CD4-positive, alpha-beta T cell treated with Interferon alpha-2 for 1 hour (primary cell): Measurements from ENCODE around the gene ZNF93.
"Not testable (repeated sequence)": the region's sequence is repeated elsewhere in the genome, so short reads cannot be mapped to it uniquely, and the experiment has no call there.

ENCODE experiments used
- DNase-seq, 2 donors: peaks; one replicate each; pipeline ENCODE4 v3.0.0-alpha.2; 2020 to 2022

Gene ZNF93

DNA sequence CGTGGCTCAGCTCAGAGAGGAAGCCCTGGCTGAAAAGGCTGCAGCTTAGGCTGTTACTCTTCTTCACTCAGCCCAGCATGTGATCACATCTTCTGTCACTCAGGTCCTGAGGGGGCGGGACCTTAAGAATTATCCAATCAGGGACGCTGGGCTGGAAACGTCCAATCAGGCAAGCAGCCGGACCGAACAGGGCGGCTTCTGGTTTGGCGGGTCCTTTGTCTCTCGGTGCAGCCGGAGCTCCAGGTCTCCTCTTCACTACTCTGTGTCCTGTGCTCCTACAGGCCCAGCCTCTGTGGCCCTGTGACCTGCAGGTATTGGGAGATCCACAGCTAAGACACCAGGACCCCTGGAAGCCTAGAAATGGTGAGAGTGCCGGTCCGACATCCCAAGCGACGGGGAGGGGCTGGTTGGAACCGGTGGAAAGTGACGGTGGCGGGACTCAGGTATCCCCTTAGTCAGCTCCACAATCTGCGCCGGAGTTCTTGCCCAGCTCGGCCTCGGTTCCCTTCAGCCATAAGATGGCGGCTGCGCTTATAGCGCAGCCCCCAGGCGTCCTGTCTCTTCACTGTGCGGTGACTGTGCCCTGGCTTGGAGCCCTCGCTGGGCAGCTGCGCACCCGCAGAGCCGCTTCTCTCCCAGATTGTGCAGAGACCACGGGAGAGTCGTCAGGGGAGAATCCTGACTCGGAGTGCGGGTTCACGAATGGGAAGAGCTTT, at the start of gene ZNF93:
ZNF93 (plus strand) TSS at position 218 of the 716 bp plus-strand sequence; CDS start at position 361, 143 bp downstream.
- peak; percentile 93 to 95 for DNase-seq

DNA sequence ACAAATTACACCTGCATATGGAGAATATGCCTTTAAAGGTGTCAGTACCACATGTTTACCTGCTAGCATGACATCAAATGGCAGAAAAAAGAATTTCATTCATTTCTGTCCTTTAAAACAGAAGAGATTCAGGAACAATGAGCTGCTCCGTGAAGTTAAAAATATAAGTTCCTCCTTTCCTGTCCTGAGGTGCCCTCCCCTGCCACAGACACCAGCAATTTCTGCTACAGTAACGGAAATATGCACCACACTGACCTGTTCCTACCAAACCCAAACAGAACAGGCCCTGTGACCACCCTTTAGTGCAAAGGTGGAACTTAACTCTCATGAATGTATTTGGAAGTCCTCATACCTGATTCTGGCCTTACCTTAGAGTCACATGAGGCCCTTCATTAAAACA, 49.0 kb upstream of the ZNF93 start:
- not testable (repeated sequence) for DNase-seq

DNA sequence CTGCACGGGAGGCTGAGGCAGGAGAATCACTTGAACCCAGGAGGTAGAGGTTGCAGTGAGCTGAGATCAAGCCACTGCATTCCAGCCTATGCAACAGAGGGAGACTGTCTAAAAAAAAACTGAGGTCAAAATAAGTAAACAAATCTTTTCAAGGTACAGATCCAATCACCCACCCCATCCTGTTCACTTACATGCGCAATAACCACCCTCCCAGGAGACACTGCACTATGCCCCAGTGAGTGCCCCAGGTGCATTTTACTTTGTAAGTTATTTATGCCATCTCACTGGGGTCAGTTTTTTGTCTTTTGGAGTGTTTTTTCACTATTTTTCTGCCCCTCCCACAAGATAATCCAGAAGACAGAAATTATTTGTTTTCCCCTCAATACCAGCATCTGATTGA, 42.0 kb upstream of the ZNF93 start:
- DNase-seq, result no peak

DNA sequence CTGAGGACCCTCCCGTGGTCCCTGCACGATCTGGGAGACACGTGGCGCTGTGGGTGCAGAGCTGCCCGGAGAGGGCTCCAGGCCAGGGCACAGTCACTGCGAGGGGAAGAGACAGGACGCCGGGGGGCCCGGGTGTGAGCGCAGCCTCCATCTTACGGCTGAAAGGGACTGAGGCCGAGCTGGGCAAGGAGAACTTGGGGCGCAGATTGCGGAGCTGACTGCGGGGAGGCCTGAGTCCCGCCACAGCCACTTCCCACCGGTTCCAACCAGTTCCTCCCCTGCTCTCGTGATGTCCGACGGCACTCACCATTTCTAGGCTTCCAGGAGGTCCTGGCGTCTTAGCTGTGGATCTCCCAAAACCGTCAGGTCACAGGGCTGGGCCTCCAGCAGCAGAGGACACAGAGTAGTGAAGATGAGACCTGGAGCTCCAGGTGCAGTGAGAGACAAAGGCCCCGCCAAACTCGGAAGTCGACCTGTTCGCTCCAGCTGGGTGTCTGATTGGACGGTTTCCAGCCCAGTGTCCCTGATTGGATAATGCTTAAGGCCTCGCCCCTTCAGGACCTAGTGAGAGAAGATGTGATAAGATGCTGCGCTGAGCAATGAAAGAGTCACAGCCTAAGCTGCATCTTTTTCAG, 39.9 kb upstream of the ZNF93 start:
- peak; percentile 66 to 78 for DNase-seq

DNA sequence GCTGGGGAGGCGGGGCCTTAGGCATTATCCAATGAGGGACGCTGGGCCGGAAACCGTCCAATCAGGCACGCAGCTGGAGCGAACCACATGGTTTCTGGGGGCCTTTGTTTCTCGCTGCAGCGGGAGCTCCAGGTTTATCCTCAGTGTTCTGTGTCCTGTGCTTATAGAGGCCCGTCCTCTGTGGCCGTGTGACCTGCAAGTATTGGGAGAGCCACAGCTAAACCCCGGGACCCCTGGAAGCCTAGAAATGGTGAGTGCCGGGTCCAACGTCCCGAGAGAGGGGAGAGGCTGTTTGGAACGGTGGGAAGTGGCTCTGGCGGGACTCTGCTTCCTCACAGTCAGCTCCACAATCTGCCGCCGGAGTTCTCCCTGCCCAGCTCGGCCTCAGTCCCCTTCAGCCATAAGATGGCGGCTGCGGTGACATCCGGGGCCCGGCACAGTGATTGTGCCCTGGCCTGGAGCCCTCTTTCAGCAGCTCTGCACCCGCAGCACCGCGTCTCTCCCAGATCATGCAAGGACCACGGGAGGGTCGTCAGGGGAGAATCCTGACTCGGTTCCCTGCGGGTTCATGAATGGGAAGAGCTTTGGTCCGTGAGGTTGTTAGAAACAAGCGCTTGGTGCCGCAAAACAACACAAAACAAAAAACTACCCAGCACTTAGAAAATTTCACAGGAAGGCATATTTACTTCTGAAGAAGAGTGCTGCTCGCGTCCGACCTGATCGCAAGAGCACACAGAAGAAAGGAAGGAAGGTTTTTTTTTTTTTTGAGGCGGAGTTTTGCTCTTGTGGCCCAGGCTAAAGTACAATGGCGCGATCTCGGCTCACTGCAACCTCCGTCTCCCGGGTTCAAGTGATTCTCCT, 34.8 kb upstream of the ZNF93 start, which contains the start of gene ZNF253:
ZNF253 (plus strand) TSS at position 133 of the 861 bp plus-strand sequence; CDS start at position 248, 115 bp downstream.
- DNase-seq, result peak; percentile 92 to 95

DNA sequence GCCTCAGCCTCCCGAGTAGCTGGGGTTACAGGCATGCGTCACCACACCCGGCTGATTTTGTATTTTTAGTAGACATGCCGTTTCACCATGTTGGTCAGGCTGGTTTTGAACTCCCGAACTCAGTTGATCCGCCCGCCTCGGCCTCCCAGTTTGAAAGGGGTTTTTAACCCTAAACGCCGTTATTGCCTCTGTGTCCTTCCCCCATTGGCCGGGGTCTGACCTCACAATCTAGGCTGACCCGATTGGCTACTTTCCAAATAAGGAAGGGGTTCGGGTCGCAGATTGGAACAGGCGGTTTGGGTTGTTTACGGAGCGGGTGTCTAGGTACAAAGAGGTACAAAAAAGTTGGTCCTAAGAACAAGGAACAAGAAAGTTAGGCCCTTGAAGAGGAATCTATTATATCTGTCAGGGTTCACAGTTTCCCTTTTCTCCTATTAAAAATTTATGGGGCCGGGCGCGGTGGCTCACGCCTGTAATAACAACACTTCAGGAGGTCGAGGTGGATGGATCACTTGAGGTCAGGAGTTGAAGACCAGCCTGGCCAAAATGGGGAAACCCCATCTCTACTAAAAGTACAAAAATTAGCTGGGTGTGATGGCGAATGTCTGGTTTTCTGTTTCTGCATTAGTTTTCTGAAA, 34.0 kb upstream of the ZNF93 start:
- peak; percentile 68 to 73 for DNase-seq

DNA sequence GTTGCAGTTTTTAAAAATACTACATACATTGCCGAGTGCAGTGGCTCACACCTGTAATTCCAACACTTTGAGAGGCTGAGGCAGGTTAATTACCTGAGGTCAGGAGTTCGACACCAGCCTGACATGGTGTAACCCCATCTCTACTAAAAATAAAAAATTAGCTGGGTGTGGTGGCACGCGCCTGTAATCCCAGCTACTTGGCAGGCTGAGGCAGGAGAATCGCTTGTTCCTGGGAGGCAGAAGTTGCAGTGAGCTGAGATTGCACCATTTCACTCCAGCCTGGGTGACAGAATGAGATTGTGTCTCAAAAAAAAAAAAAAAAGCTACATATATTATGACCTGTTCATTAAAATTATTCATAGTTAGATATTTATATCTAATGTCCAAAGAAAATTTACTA, 30.7 kb upstream of the ZNF93 start:
- DNase-seq, result not testable (repeated sequence)

DNA sequence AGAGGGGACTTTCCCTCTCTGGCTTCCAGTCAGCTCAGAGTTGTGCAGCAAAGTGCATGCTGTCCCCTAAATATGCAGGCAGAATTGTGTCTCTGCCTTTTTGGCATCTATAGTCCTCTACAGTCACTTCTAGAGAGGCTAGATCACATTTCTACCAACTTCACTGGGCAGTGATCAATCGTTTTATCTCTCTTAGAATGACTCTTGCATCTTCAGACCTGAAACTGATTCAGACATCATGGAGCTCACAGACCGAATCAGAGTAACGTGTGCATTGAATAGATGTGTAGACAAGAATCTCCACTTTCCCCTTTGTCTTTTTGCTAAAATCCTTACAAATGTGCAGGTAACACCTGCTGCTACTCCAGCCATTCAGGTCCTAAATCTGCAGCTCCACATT, 28.8 kb upstream of the ZNF93 start:
- no peak for DNase-seq

DNA sequence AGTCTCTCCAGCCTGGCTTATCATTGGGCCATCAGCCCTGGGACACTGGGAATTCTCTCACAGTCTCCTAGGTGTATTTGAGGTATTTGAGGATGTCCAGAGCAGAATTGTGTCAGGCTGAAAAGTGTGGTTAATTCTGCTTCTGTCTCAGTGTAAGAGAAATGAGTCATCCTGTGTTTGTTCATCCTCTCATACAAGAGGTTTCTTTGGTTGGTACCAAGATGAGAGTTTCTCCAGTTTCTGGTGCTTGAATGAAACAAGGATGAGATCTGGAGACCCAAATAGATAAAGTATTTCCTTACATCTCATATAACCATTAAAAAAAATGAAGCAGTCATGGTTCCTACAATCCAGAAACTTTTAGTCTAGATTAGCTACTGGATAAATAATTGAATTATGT, 27.4 kb upstream of the ZNF93 start:
- DNase-seq, result no peak

DNA sequence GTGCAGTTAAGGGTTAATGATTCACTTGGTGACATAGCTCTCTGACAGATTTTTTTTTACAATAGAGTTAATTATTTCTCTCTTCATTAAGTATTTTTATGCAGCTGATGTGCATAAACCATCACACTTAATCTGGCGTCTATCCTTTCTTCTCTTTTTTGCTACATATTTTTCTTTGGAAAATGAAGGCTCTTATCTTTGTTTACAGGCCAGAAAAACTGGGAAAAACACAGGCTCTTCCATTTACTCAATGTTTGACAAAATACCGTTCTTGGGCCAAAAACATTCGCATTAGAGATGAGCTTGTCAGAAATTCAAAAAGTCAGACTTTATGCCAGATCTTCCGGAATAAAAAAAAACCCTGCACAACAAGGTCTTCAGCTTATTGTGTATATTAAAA, 23.0 kb upstream of the ZNF93 start:
- DNase-seq, result no peak

DNA sequence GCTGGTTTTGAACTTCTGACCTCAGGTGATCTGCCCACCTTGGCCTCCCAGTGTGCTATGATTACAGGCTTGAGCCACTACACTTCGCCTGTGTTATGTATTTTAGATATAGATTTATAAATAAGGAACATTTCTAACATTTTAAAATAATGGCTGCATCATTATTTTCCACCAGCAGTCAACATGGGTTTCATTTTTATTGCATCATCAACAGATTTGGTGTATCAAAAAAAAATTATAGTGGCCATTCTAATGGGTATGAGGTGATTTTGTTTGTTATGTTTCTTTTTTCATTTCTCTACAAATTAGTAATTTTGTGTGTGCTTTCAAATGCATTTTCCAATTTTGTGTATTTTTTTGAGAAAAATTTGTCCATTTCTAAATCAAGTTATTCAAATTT, 16.2 kb upstream of the ZNF93 start:
- DNase-seq, result no peak

DNA sequence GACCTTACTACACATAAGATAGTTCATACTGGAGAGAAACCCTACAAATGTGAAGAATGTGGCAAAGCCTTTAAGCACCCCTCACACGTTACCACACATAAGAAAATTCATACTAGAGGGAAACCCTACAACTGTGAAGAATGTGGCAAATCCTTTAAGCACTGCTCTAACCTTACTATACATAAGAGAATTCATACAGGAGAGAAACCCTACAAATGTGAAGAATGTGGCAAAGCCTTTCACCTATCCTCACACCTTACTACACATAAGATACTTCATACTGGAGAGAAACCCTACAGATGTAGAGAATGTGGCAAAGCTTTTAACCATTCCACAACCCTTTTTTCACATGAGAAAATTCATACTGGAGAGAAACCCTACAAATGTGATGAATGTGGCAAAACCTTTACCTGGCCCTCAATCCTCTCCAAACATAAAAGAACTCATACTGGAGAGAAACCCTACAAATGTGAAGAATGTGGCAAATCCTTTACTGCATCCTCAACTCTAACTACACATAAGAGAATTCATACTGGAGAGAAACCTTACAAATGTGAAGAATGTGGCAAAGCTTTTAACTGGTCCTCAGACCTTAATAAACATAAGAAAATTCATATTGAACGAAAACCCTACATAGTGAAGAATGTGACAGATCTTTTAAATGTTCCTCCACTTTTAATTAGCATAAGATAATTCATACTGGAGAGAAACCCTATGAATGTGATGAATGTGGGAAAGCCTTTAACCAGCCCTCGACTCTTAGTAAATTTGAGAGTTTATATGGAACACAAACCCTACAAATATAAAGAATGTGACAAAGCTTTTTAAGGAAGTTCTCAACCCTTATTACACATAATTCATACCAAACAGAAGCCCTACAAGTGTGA, 8.4 kb upstream of the ZNF93 start:
- not testable (repeated sequence) for DNase-seq

DNA sequence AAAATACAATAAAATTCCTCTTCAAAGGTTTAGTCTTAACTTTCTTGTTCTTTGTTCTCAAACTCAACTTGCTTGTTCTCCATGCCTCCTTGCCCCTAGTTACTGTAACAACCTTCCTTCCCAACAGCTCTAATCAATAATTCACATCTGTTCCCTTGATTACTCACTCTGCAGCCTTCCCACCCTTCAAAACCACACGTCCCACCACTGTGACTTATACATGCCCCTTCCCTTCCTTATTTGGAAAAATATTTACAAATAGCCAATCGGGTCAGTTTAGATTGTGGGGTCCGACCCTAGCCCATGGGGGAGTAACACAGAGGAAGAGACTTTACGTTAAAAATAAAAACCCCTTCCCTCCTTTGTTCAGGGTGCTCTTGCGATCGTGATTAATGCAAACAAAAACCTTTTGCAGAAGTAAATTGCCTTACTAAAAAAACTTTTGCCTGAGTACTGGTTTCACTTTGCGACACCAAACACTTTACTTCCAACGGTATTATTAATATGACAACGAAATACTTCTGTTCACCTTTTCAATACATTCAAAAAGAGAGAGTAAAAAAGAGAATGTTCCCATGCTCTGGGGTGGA, 512 bp upstream of the ZNF93 start:
- peak in 1 of 2 donors; percentile 13 for DNase-seq

DNA sequence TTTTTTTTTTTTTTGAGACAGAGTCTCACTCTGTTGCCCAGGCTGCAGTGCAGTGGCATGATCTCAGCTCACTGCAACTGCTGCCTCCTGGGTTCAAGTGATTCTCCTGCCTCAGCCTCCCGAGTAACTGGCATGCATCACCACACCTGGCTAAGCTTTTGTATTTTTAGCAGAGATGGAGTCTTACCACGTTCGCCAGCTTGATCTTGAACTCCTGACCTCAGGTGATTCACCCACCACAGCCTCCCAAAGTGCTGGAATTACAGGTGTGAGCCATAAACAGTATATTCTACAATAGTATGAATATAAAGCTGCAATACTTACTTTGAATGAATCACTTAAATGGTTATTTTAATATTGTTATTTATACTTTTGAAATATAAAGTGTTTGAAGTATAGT, 6.8 kb downstream of the ZNF93 start:
- DNase-seq, result not testable (repeated sequence)

DNA sequence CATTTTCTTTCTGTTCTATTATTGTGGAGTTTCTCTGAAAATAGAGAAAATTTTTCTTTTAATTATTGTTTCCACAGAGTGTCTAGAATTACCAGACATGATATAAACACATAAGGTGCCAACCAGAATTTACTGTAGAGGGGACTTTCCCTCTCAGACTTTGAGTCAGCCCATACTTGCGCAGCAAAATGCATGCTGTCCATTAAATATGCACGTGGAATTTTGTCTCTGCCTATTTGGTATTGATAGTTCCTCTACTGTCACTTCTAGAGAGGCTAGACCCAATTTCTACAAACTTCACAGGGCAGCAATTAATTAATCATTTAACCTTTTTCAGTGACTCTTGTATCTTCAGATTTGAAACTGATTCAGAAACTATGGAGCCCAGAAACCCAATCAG, 8.9 kb downstream of the ZNF93 start:
- DNase-seq, result no peak

DNA sequence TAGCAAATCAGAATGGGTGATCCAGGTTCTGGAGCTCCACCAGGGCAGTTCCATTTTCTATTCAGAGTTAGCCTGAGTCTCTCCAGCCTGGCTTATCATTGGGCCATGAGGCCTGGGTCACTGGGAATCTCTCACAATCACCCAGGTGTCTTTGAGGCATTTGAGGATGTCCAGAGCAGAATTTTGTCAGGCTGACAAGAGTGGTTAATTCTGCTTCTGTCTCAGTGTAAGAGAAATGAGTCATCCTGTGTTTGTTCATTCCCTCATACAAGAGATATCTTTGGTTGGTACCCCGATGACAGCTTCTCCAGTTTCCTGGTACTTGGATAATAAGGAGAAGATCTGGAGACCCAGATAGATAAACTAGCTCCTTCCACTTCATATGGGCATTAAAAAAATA, 10.4 kb downstream of the ZNF93 start:
- no peak for DNase-seq

DNA sequence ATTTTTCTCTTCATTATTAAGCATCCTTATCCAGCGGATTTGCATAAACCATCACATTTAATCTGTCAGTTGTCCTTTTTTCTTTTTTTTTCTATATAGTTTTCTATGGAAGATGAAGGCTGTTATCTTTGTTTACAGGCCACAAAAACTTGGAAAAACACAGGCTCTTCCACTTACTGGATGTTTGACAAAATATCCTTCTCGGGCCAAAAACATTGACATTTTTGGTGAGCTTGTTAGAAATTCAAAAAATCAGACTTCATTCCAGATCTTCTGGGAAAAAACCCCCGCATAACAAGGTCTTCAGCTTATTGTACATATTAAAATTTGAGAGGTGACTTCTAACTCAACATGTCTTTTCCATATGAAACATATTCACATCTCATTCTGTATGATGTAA, 13.8 kb downstream of the ZNF93 start:
- DNase-seq, result no peak

DNA sequence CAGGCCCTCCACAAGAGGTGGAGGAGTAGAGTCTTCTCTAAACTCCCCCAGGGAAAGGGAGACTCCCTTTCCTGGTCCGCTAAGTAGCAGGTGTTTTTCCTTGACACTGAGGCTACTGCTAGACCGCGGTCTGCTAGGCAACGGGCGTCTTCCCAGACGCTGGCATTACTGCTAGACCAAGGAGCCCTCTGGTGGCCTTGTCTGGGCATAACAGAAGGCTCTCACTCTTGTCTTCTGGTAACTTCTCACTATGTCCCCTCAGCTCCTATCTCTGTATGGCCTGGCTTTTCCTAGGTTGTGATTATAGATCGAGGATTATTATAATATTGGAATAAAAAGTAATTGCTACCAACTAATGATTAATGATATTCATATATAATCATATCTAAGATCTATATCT, 29.7 kb downstream of the ZNF93 start:
- DNase-seq, result peak; percentile 15 to 33

DNA sequence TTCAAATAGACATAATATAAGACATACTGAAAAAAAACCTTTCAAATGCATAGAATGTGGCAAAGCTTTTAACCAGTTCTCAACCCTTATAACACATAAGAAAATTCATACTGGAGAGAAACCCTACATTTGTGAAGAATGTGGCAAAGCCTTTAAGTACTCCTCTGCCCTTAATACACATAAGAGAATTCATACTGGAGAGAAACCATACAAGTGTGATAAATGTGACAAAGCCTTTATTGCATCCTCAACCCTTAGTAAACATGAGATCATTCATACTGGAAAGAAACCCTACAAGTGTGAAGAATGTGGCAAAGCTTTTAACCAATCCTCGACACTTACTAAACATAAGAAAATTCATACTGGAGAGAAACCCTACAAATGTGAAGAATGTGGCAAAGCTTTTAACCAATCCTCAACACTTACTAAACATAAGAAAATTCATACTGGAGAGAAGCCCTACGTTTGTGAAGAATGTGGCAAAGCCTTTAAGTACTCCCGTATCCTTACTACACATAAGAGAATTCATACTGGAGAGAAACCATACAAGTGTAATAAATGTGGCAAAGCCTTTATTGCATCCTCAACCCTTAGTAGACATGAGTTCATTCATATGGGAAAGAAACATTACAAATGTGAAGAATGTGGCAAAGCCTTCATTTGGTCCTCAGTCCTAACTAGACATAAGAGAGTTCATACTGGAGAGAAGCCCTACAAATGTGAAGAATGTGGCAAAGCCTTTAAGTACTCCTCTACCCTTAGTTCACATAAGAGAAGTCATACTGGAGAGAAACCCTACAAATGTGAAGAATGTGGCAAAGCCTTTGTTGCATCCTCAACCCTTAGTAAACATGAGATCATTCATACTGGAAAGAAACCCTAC, 32.9 kb downstream of the ZNF93 start:
- DNase-seq, result not testable (repeated sequence)

DNA sequence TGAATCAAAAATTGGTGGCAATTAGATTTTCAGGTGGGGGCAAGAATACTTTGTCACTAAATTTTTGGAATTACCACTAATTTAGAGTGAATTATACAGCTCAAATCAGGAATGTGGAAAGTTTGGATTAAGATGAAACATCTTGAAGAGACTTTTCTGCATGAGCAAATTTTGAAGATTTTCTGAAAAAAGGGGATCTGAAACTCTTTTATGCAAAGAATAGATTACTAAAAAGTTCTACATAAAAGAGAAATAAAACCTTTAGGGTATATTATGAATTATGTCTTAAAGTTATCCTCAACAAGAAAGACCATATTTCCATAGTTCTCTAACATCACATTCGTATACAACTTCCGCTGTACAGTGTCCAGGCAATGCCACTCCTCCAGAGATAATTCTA, 36.7 kb downstream of the ZNF93 start:
- DNase-seq, result no peak

DNA sequence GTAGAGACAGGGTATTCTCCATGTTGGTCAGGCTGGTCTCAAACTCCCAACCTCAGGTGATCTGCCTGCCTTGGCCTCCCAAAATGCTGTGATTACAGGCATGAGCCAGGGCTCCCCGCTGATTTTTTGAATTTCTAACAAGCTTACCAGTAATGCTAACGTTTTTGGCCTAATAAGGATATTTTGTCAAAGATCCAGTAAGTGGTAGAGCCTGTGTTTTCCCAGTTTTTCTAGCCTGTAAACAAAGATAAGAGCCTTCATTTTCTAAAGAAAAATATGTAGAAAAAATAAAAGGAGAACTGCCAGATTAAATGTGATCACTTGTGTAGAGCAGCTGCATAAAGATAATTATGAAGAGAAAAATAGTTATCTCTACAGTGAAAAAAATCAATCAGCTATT, 37.7 kb downstream of the ZNF93 start:
- DNase-seq, result no peak
